NCI-H2081 (cell line): Measurements from ENCODE around the gene CDIPT.

ENCODE experiments used
- DNase-seq, 2 experiments: peaks; one replicate each; lab custom pipeline; 2025; lab: John Stamatoyannopoulos, UW

The CDIPT gene

GRCh38 chr16:29825145-29826044, 37.6 kb downstream of the CDIPT start:
- no peak for DNase-seq

- no peak for DNase-seq
Observed at GRCh38 chr16:29824589-29825144, 38.4 kb downstream of the CDIPT start.

DNA sequence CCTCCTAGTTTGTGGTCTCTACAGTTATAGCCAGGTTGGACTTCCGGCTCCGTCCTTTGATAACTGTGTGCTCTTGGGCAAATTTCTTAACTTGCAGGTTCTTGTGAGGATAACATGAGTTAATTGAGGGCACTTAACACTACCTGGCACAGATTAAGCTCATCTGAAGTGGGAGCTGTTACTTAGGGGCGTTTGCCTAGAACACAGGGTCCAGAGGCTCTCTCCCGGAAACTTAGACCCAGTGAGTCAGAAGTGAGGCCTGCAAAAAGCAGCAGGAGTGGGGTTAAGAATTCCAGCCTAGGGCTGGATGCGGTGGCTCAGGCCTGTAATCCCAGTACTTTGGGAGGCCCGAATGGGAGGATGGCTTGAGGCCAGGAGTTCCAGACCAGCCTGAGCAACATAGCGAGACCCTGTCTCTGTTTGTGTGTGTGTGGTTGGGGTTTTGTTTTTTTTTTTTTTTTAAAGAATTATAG, 41.3 kb downstream of the CDIPT start:
- DNase-seq: no peak

GRCh38 chr16:29820730-29821642, 42.0 kb downstream of the CDIPT start:
- no peak for DNase-seq

DNA sequence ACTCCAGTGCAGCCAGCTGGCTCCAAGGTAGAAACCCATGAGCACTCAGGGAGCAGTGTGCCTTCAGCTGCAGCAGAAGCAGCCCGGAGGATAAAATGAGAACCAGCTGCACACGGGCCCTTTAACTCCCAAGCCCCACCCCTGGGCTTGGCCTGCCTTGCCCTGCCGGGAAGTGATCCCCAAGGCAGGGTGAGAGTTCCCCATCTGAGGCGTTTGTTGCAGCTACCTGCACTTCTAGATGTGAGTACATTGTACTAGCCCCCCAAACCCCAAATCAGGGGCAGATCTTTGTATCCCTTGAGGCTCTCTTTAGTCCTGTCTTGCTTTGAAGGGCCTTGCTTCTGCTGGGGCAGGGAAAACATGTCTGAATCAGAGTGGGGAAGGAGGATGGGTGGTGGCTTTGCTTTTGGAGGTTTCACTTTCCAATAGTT, 42.7 kb downstream of the CDIPT start, which contains the start of gene MVP:
MVP (plus strand) TSS at position 192 of the 431 bp plus-strand sequence. CDS start 10,088 bp downstream, outside the sequence.
- DNase-seq: no peak

DNA sequence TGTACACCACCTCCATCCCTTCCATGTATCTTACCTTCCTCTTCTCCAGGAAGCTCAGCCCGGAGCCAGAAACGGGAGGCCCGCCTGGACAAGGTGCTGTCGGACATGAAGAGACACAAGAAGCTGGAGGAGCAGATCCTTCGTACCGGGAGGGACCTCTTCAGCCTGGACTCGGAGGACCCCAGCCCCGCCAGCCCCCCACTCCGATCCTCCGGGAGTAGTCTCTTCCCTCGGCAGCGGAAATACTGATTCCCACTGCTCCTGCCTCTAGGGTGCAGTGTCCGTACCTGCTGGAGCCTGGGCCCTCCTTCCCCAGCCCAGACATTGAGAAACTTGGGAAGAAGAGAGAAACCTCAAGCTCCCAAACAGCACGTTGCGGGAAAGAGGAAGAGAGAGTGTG, 43.5 kb downstream of the CDIPT start:
- DNase-seq: no peak

DNA sequence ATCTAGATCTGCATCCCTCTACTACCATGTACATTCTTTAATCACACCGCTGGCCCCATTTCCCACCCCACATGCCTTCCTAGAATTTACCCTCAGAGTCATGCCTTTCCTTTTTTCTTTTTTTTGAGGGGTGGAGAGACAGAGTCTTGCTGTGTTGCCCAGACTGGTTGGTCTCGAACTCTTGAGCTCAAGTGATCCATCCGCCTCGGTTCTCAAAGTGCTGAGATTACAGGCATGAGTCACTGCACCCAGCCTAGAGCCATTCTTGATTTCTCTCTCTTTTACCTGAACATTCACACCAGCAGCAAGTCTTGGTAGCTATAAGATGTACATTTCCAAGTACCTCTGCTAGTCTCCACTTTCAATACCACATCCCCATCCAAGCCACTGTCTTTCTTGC, 44.9 kb downstream of the CDIPT start:
- no peak for DNase-seq

DNA sequence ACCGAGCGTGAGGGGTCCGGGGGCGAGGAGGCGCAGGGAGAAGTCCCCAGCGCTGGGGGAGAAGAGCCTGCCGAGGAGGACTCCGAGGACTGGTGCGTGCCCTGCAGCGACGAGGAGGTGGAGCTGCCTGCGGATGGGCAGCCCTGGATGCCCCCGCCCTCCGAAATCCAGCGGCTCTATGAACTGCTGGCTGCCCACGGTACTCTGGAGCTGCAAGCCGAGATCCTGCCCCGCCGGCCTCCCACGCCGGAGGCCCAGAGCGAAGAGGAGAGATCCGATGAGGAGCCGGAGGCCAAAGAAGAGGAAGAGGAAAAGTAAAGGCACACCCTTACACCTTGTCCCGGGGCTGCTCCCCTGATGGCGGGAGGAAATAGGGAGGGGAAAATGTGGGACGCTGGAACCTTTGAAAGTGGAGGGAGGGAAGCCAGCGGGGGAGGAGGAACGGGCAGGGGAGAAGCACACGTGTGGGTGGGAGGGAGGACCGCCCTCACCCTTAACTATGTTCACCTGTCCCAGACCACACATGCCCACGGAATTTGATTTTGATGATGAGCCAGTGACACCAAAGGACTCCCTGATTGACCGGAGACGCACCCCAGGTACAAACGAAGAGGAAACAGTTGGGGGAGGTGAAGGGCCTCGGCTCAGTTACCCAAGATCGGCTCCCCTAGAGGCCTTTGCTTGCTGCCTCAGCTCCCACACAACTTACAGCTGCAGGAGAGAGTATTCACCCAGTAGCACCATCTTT, 46.2 kb downstream of the CDIPT start:
- DNase-seq: peak; percentile 28 to 71

- peak; percentile 96 to 97 for DNase-seq
Observed at GRCh38 chr16:29815793-29816693, 47.0 kb downstream of the CDIPT start, which contains the start of gene PAGR1. TSS of gene PAGR1 (plus strand) at chr16:29816152. CDS start at chr16:29816526, 374 bp downstream.

GRCh38 chr16:29815032-29815721, 47.8 kb downstream of the CDIPT start:
- DNase-seq: peak; percentile 58 to 65

GRCh38 chr16:29814592-29814991, 48.4 kb downstream of the CDIPT start:
- DNase-seq: no peak

DNA sequence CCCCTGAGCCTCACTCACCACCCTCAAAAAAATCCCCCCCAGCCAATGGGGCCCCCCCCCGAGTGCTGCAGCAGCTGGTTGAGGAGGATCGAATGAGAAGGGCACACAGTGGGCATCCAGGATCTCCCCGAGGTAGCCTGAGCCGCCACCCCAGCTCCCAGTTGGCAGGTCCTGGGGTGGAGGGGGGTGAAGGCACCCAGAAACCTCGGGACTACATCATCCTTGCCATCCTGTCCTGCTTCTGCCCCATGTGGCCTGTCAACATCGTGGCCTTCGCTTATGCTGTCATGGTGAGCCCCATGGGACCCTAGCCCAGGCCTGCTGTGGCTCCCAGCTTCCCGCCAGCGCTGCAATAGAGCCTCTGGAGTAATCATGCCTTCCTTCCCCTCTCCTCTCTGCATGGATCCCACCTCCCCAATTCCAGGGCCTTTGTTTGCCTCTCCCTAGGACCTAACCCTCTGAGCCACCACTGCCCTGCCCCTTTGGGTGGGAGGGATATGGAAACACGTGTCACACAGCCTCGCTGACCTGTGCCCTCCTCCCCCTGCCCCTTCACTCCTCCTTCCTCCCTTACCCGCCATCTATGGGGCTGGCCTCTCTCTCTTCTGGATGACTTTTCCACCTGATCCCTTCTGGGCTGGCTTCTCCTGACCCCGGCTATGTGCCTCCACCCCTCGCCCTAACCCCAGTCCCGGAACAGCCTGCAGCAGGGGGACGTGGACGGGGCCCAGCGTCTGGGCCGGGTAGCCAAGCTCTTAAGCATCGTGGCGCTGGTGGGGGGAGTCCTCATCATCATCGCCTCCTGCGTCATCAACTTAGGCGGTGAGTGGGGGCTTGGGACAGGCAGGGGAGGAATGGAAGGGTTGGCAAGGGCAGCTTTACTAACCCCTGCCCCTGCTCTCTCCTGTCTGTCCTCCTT, 49.1 kb downstream of the CDIPT start:
- DNase-seq: no peak

- no peak for DNase-seq
Observed at GRCh38 chr16:29812754-29813643, 50.0 kb downstream of the CDIPT start.

- no peak for DNase-seq
Observed at GRCh38 chr16:29811896-29812665, 50.9 kb downstream of the CDIPT start, which contains the start of gene PRRT2. TSS of gene PRRT2 (plus strand) at chr16:29812193. CDS start at chr16:29813055, 862 bp downstream.

- peak; percentile 74 to 77 for DNase-seq
Observed at GRCh38 chr16:29811170-29811895, 51.7 kb downstream of the CDIPT start.

- DNase-seq: no peak
Observed at GRCh38 chr16:29810699-29811169, 52.3 kb downstream of the CDIPT start.
